GM18907 (cell line): Measurements from ENCODE around the gene CHCHD4.

Source experiments
- ATAC-seq: cut with Tn5 transposase; IDR thresholded peaks from one replicate; pipeline ENCODE4 v1.9.1; 2021; ENCODE audit warnings: mild to moderate bottlenecking, moderate library complexity; ENCODE audit not compliant: unreplicated experiment

CHCHD4 gene

DNA sequence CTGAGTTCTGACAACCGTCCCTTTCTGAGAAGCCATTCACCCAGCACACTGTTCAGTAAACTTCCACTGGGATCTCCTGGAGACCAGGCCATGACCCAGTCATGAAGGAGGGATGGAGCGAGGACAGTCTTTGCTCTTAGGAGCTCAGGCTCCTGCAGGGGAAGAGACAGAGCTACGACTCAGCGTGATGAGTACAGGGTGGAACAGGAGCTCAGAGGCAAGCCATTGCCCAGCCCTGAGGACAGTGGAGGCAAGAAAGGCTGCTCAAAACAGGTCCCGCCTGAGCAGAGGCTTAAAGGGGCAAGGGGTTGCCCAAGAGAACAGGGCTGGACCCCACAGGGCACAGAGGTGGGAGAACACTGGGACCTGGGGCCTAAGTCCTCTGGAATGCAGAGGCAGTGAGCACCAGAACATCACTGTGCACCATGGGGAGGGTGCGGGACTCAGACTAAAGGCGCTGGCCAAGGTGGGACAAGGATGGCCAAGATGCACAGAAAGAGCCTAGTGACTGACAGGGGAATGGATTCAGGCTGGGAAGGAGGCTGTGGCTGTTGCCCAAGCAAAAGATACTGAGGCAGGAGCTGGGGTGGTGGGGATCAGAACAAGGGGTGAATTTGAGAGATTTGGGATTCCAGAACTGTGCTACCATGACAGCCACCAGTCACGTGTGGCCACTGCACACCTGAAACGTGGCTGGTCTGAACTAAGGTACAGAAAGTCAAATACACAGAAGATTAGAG, 26.0 kb upstream of the CHCHD4 start:
- ATAC-seq, result no peak

DNA sequence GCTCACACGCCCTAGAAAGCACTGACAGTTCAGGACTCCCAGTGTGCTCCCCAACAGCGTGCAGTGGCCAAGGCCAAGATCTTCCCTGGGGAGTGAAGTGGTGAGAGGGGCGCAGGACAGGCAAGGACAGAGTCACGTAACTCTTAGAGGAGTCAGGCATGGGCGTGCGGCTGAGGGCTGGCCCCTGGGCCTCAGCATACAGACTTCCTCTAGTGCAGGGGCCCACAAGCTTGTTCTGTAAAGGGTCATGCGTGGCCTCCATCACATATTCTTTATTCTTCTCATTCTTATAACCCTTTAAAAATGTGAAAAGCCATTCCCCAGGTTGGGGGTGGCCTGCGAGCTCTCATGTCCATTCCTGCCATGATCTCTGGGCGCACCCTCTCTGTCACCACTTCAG, 25.4 kb upstream of the CHCHD4 start:
- ATAC-seq, result no peak

DNA sequence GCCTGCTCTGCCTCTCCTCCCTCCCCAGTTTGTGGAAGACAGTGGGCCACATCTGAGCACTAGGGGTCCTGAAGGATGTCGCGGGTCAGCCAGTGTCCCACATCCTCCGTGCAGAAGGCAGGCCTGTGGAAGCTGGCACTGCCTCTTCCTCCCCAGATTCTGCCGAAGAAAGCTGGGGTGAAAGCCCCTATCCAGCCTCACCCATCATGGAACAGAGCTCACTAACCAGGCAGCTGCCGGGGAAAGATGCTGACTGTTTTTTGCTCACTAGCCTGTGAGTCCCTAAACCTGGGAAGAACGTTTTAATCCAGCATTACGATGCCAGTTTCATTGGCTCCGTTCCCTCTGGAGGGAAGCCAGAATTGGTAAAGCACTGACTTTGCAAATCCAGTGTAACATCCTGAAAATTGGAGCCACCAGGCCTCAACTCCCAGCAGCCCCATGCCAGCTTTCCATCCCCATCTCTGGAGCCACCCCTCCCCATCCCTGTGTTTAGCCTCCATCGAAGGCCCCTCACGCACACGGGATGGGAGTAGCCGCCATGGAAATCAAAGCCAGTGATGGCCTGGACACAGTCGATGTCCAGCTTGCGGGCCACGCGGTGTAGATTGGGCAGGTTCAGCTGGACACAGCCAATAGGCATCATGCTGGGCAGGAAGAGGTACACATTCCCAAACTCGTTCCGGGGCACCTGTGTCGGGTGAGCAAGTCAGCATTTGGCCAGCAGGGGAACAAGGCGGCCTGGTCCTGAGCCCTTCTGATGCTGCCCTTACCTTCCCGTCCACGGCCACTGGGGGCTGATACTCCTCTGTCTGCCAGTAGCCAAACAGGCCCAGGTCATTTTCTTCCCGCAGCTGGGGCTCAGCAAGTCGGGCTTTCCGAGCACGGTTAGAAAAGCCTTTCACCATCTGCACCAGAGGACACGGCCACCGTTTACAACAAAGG, 23.6 kb upstream of the CHCHD4 start:
- no peak for ATAC-seq

DNA sequence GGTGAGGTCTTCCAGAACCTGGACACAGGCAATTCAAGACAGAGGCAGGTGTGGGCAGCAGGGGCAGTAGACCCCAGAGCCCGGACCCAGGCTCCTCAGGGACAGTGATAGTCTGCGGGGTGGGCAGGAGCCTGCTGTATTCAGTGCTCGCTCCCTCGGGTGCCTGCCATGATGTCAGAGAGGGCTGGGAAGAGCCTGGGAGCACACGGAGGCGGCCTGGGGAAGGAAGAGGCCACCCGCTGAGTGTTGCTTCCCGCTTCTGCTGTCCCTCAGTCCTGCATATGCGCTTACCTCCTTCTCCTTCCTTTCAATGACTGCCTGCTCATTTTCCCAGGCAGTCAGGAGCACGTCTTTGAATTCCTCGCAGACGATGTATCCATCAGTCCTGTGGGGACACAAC, 22.9 kb upstream of the CHCHD4 start:
- no peak for ATAC-seq

DNA sequence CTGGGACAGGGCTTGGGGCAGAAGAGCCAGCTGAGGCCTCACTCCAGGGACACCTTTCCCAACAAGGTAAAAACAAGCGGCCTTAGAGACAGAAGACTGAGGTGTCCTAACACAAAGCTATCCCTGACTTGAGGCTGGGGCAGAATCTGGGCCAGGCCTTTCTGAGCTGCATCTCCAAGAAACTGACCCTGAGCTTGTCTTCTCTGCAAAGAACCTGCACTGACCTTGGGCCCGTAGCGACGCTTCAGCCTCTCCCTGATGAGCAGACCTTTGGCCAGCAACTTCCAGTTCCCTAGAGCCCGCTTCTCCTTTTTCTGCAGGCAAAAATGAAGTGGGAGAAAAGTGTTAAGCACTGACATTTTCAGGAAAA, 22.4 kb upstream of the CHCHD4 start:
- ATAC-seq, result no peak

DNA sequence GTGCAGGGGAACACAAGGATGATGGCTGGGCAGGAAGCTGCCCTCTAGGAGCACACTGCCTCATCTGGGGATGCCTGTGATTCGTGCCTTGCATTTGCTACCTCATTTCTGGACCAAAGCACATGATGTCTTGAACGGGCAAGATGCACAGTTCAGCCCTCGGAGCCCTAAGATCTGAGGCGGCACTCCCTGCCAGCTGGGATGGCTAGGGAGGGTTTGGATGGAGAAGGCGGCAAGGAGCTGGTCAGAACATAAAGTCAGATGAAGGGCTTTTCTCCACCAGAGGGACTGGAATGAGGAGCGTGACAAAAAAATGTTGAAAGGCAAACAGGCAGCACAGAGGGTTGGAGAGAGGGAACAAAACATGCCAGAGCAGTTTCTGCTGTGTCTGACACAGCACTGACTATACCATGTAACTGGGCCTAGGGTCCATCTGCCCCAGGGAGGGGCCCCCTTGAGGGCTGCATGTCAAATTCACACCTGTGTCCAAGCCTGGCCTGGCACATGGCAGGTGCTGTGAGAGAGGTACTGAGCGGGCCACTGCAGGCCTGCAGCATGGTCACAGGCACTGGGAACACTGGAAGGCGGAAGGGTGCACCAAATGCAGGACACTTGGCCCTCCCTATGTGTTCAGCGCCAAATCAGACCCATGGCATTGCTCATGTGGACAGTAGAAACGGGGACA, 21.9 kb upstream of the CHCHD4 start:
- no peak for ATAC-seq

DNA sequence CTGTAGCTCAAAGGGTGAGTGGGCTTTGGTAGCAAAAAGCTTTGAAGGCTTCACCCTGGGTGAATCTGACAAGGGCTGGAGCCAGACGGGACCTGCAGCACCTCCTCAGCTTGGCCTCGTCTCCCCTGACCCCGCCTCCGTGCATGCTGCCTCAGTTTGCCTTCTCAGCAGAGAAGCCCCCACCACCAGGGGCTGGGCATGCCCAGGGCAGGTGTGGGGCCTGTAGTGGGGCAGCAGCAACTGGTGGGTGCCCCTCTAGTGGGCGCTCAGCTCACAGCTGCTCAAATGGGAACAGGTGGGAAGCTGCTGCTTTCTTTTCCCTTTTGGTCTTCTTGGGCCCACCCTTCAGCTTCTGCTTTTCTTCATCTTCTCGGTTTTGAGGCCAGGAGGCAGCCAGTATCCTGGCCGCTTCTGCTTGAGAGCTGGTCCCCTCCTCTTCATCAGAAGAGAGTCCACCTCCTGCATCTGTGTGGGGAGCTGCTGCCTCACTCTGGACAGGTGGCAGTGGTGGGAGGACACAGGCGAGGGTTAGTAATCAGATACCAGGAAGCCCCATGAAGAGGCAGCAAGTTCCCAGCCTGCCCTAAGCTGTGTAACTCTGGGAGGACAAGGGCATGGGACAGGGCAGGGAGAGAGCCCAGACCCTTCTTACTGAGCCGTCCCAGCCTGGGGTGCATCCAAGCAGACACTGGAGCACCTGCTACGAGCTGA, 21.2 kb upstream of the CHCHD4 start:
- ATAC-seq, result no peak

DNA sequence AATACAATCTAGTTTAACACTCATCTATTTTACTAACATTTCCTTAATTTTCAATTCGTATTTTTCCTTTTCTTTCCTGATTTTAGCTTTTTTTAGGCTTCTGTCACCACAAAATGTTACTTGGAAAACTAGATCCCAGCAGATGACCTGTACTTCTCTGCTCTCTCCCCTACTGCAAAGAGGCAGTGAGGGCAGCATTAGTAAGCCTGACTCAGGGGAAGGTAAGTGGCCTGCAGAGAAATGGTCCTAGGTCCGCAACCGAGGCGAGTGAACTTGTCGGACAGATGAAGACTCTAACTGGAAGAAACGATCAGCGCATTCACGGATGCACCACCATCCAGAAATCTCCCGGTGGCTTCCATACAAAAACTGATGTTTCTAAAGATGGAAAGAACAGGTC, 20.6 kb upstream of the CHCHD4 start:
- no peak for ATAC-seq

DNA sequence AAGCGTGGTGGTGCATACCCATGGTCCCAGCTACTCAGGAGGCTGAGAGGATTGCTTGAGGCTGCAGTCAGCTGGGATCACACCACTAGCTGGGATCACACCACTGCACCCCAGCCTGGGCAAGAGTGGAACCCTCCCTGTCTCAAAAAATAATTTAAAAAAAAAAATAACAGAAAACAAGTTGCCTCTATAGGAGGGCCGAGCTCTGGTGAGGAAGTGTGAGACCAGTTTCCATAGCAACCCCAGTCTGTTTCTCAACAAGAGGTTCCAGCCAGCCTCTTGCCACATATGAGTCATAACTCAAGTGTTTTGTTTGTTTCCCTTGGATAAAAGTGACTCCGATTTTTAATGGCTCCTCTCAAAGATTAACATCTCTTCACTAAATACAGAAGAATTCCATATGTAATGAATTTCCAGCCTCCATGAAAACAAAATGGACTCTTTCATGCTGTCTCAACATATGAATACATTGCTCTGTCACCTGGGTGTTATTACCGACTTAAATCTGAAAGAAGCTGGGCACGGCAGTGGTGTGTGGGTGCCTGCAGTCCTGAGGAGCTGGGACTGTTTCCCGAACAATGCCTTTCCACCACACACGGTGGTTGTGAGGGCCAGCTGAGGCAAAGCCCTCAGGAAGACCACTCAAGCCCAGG, 19.9 kb upstream of the CHCHD4 start:
- peak; percentile 91 for ATAC-seq

DNA sequence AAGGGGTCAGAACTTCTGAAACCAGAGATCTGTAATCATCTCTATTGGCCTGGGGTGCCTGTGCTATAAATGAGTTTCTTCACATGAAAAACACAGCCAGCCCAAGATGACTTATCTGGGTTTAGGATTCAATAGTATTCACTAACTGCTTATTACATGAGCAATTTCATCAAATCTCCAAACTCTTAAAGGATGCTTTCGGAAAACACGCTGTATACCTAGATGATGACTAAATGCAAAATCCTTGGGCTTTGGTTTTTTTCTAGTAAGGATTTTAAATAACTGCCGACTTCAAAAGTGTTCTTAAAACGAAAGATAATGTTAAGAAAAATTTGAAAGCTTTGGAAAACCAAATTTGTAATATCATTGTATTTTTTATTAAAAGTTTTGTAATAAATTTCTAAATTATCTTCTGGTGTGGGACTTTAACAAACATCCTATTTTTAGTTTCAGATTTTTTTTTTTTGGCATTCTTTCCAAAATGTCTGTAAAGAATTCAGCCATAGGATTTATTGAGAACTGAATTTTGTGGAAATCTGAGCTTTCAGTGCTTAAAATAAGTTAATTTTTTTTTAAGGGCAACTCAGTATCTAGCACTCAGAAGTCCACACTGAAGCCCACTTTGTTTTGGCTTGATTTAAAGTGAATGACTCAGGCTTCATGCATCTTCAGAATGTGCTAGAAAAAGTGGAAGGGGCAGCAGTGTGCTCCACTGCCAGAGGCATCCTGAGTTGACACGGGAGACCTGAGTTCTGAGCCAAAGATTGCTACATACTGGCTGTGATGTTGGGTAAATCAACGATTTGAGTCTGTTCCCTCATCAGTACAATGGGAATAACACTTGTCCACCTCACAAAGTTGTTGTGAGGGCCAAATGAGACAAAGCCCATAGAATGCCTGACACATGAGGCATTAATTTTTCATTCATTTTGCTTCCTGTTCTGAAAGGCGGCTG, 18.9 kb upstream of the CHCHD4 start:
- no peak for ATAC-seq

DNA sequence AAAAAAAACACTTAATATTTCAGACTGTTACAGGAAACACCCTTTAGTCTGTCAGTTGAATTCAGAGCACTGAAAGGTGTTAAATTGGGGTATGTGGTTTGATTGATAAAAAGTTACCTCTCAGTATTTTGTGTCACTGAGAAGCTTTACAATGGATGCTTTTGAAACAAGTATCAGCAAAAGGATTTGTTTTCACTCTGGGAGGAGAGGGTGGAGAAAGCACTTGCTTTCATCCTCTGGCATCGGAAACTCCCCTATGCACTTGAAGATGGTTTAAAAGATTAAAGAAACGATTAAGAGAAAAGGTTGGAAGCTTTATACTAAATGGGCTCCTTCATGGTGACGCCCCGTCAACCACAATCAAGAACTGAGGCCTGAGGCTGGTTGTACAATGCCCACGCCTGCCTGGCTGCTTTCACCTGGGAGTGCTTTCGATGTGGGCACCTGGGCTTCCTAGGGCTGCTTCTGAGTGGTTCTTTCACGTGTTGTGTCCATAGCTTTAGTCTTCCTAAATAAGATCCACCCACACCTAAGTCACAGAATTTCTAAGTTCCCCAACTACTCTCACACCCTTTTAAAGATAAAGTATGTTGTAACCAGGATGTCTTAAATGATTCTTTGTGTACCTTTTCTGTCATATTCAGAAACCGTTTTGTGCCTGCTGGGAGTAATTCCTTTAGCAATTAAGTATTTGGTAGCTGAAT, 18.0 kb upstream of the CHCHD4 start:
- ATAC-seq, result no peak

DNA sequence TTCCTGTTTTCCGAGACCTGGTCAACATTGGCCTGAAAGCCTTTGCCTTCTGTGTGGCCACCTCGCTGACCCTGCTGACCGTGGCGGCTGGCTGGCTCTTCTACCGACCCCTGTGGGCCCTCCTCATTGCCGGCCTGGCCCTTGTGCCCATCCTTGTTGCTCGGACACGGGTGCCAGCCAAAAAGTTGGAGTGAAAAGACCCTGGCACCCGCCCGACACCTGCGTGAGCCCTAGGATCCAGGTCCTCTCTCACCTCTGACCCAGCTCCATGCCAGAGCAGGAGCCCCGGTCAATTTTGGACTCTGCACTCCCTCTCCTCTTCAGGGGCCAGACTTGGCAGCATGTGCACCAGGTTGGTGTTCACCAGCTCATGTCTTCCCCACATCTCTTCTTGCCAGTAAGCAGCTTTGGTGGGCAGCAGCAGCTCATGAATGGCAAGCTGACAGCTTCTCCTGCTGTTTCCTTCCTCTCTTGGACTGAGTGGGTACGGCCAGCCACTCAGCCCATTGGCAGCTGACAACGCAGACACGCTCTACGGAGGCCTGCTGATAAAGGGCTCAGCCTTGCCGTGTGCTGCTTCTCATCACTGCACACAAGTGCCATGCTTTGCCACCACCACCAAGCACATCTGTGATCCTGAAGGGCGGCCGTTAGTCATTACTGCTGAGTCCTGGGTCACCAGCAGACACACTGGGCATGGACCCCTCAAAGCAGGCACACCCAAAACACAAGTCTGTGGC, 17.1 kb upstream of the CHCHD4 start:
- no peak for ATAC-seq

DNA sequence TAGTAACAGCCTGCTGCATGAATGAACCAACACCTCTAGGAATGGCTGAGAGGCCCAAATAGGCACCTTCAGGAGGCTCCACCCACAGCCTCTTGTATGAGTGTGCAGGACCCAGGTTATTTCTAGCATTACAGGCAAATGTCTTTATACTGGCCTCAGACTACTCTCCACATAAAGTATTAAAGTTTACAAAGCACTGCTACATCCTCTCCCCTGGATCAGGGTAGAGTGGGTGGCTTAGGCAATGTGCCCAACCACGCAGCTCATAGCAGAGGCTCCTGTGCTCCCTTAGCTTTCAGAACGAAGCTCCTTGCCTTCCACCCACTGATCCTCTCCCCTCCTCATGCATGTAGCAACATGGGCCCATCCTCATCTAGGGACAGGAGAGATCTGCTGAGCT, 16.5 kb upstream of the CHCHD4 start:
- ATAC-seq, result no peak

DNA sequence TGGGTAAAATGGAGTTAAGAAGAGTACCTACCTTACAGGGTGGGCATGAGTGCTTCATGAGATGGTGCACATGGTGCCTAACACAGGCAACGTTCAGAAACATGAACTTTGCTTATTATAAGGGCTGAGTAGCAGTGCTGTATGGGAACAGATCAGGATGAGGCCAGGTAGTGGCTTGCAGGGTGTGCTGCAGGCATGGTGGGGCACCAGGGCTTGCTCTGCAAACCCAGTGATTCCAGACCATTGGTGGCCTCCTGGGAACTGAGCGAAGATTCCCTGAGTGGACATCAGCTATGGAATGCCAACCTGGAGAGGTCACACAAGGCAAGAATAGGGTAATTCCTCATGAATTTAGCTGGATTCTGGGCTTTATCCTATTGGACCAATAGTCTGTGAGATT, 16.0 kb upstream of the CHCHD4 start:
- no peak for ATAC-seq

DNA sequence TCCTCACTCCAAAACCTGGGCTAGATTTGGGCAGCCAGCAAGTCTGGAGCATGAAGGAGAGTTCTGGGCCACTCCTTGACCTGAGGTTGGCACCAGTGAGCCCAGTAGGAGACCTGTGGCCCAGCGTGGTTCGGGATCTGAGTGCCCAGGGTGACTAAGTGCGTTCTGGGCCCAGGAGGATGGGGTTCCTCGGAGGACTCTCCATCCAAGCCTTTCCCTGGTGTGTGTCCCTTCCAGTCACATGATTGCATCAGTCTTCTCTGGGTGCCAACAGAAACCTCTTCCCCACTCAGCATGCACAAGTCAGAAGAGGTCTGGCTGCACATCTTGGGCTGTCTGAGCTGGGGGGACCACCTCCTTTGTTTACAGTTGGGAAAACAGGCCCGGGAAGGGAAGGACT, 15.1 kb upstream of the CHCHD4 start:
- no peak for ATAC-seq

DNA sequence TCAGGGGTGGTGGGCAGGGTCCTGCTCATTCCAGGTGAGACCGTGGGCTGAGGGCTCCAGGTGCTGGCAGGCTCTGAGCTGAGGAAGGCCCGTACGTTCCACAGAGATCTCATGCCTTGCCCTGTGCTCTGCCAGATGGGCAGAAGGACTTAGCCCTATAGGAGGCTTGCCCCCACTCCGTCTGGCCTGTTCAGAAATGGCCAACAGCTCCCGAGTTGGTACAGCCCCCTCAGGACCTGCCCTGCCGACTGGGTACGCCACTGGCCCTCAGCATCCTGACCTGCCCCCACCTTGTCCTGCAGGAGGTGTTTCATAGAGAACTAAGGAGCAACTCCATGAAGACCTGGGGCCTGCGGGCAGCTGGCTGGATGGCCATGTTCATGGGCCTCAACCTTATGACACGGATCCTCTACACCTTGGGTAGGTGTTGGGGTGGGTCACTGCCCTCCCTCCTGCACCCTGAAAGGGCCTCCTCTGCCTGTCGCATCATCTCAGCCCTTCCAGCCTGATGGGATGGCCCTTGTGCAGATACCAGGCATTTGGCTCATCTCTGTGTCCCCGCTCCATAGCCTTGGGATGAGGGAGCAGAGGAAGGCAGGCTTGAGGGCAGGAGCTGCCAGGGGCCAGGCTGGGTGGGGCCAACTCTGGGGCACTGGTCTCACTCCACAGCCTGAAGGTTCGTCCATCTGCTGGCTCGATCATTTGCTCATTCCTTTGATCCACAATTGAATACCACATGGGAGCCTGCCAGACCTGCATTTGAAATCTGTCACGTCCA, 14.4 kb upstream of the CHCHD4 start:
- ATAC-seq, result no peak

DNA sequence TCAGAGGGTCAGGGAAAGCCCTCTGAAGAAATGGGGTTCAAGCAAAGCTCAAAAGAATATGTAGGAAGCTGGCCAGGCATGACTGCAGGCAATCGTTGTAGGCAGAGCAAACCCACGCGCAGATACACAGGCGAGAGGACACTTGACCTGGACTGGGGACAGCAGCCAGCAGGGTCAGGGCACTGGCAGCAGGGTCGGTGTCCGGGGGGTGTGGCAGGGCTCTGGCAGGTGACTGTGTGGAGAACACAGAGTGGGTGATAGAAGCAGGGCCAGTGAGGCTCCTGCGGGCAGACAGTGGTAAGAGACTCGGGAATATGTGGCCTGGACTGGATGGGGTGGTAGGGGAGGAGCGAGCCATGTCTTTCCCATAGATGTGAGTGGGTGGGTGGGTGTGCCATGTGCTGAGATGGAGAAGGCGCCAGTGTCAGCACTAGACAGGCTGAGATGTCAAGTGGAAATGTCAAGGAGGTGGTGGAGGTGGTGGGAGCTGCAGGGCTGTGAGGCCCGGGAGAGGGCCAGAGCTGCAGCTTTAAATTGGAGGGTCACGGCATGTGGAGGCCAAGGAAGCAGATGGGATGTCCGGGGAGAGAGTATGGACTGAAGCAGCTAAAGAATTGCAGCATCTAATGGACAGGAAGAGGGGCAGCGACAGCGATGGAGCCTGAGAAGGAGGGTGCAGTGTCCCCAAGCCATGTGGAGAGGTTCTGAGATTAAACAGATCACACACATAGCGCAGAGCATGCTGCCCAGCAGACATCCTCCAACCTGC, 13.6 kb upstream of the CHCHD4 start:
- ATAC-seq, result no peak
